GM12874 (cell line): Measurements from ENCODE around the gene ENPP3.

Source experiments
- CTCF ChIP-seq: IDR thresholded peaks from 2 replicates; pipeline ENCODE4 v1.5.1; 2011; ENCODE audit warnings: low read depth, mild to moderate bottlenecking, control low read depth, low read length, moderate library complexity; ENCODE audit not compliant: insufficient read depth

The ENPP3 gene

GRCh38 chr6:131655387-131655786 lies 18.3 kb downstream of the ENPP3 start:
- TF ChIP-seq CTCF: no peak

GRCh38 chr6:131655951-131656350 lies 18.8 kb downstream of the ENPP3 start:
- no peak for TF ChIP-seq CTCF

GRCh38 chr6:131656667-131657066 lies 19.6 kb downstream of the ENPP3 start:
- TF ChIP-seq CTCF: no peak

GRCh38 chr6:131657222-131657621 lies 20.1 kb downstream of the ENPP3 start:
- TF ChIP-seq CTCF: no peak

- TF ChIP-seq CTCF: no peak
Measured at GRCh38 chr6:131657630-131658111, 20.6 kb downstream of the ENPP3 start.

- TF ChIP-seq CTCF: no peak
Measured at GRCh38 chr6:131658287-131658686, 21.2 kb downstream of the ENPP3 start.

GRCh38 chr6:131660195-131660594 lies 23.1 kb downstream of the ENPP3 start:
- TF ChIP-seq CTCF: no peak

GRCh38 chr6:131663578-131664165 lies 26.6 kb downstream of the ENPP3 start:
- no peak for TF ChIP-seq CTCF
